Dendritic cell treated with granulocyte-macrophage colony-stimulating factor and Interleukin-4, amounts not matched to agents 40 ng/mL and 50 ng/mL, for 4 days (primary cell): Measurements from ENCODE around the gene UNC119B.

Experiments used
- H3K27ac Mint-ChIP-seq: one replicate; pipeline ENCODE4 v1.8.0; 2022; ENCODE audit warnings: mild to moderate bottlenecking, mixed read lengths
- H3K27me3 Mint-ChIP-seq: one replicate; pipeline ENCODE4 v1.8.0; 2022; ENCODE audit warnings: mild to moderate bottlenecking, mixed read lengths
- H3K36me3 Mint-ChIP-seq: one replicate; pipeline ENCODE4 v1.8.0; 2022; ENCODE audit warnings: low read depth, mixed read lengths
- H3K4me1 Mint-ChIP-seq: one replicate; pipeline ENCODE4 v1.8.0; 2022; ENCODE audit warnings: low read depth, mixed read lengths
- H3K4me3 Mint-ChIP-seq: one replicate; pipeline ENCODE4 v1.8.0; 2022; ENCODE audit warnings: mild to moderate bottlenecking, moderate library complexity, mixed read lengths
- H3K9me3 Mint-ChIP-seq: one replicate; pipeline ENCODE4 v1.8.0; 2022; ENCODE audit warnings: mixed read lengths
- intact Hi-C: fragments of 100-400 bp; cut with micrococcal nuclease; formaldehyde crosslinking; loops from one replicate; pipeline ENCODE4 v1.15.0; 2022

UNC119B gene

DNA sequence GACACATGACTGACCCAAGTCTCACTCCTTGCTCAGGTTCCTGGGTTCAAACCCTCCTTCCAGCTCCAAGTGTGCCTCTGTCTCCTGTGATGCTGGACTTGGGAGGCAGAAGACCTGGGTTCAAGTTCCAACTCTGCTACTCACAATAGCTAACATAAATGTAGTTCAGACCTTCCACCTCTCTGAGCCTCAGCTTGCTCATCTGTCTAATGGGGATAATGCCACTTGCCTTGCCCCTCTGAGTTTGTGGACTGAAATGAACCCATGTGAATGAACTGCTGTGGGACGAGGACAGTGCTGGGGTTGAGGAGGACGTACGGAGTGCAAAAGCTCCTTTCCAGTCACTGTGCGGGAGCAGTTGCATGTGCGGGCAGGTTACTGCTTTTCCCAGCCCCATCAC lies 56.3 kb downstream of the UNC119B start:
- H3K27me3 Mint-ChIP-seq = no peaks in the 10 kb centered on the region
- H3K4me3 Mint-ChIP-seq = no peak overlapping the region
- intact Hi-C loops = no loop called here
- H3K27ac Mint-ChIP-seq = no peak overlapping the region
- H3K4me1 Mint-ChIP-seq = no peaks in the 10 kb centered on the region
- no peaks in the 10 kb centered on the region for H3K9me3 Mint-ChIP-seq
- peaks cover 95% of the 10 kb centered on the region for H3K36me3 Mint-ChIP-seq

DNA sequence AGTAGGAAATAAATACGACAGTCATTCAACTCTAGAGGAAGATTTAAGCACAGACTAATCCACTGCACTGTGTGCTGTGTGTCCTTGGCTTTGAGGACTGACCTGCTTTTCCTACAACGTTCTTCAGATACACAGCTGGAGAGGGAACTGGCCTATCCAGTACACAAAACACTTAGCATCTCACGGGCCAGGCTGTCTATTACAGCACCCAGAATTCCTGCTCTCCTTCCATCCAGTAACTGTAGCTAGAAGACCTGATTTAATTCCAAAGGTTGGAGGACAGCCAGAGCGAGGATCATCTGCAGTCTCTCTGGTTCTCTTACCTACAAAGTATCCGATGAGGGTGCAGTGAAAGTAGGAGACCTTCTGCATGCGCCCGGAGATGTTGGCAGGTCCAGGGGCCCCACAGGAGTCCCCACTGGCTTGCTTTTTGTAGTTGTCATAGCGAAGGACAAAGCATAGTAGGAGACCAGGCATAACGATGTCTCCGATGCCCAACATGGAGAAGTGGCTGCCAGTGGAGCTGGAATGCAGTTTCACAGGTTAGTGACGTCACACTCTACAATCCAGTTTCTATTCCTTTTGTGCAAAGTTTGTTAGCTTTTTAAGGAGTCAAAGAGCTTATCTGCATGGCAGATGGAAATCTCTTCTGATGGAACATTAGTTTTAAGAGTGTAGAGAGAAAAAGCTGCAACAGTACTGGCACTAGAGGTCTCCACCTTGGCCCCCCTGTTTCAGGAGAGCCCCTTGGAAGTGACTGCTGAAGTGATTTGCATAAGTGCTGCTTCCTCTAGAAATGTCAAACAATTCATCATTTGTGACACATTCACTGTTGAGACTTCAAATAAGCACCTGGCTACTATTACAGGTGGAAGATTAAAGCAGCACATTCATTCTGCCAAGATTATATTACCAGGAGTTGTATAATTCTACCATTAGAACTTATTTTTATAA lies 57.1 kb downstream of the UNC119B start:
- Mint-ChIP-seq H3K27ac (no peak overlapping the region), H3K27me3 (no peaks in the 10 kb centered on the region), H3K4me1 (no peaks in the 10 kb centered on the region), H3K4me3 (no peak overlapping the region), H3K36me3 (peaks cover 95% of the 10 kb centered on the region), H3K9me3 (no peaks in the 10 kb centered on the region)
- intact Hi-C loops = no loop called here

DNA sequence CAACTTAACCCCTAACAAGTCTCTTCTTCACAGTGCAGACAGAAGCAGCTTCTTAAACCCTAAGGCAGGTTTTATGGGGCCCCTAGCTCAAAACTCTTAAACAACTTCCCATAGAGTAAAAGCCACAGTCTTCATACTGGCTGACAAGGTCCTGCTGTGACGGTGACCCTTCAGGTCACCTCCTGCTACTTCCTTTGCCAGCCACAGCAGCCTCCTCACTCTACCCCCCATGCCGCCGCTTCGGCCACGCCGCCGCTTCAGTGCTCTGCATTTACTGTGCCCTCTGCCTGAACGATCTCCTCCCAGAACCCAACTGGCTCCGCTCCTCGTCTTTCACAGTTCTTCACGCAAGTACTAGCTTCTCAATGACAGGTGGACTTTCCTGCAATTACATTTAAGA lies 60.8 kb downstream of the UNC119B start:
- Mint-ChIP-seq H3K27ac (no peak overlapping the region), H3K27me3 (no peaks in the 10 kb centered on the region), H3K4me1 (no peaks in the 10 kb centered on the region), H3K4me3 (no peak overlapping the region), H3K9me3 (no peaks in the 10 kb centered on the region), H3K36me3 (peaks cover 88% of the 10 kb centered on the region)
- intact Hi-C loops = no loop called here
